Nephron (organoid): ENCODE results near the gene INCA1.

ENCODE experiments used
- H3K27ac Mint-ChIP-seq, 3 experiments: 2 replicates each; pipeline ENCODE4 v1.8.0; 2020; ENCODE audit warnings: mixed read lengths in 3 of 3, mild to moderate bottlenecking in 2 of 3, moderate library complexity in 1 of 3
- H3K27me3 Mint-ChIP-seq: 2 replicates; pipeline ENCODE4 v1.8.0; 2021; ENCODE audit warnings: low read depth, mild to moderate bottlenecking, moderate library complexity, mixed read lengths
- H3K36me3 Mint-ChIP-seq: 2 replicates; pipeline ENCODE4 v1.8.0; 2020; ENCODE audit warnings: low read depth, mixed read lengths
- H3K4me1 Mint-ChIP-seq: 2 replicates; pipeline ENCODE4 v1.8.0; 2020; ENCODE audit warnings: mixed read lengths
- H3K4me3 Mint-ChIP-seq, 3 experiments: 2 replicates each; pipeline ENCODE4 v1.8.0; 2020; ENCODE audit warnings: mild to moderate bottlenecking in 3 of 3, mixed read lengths in 3 of 3, moderate library complexity in 2 of 3
- H3K9me3 Mint-ChIP-seq: 2 replicates; pipeline ENCODE4 v1.8.0; 2020; ENCODE audit warnings: mixed read lengths
- CTCF ChIP-seq, 3 experiments: fragments of 200-600 bp; sonication (generic); IDR thresholded peaks; one replicate each; pipeline ENCODE4 v1.5.0; 2021; ENCODE audit warnings: antibody characterized with exemption in 3 of 3; ENCODE audit not compliant: unreplicated experiment in 3 of 3

INCA1 gene

GRCh38 chr17:4967539-4968485, 29.5 kb downstream of the INCA1 start, which contains the start of gene SPAG7:
Gene SPAG7, minus strand, starts transcription at chr17:4967817. Its CDS starts 13 bp downstream, at chr17:4967804.
- no peak for TF ChIP-seq CTCF (IDR thresholded peaks at IDR 0.05; ENCODE audit: unreplicated experiment in 3 of 3)
- Mint-ChIP-seq H3K36me3 (peaks cover 22% of the 10 kb centered on the region), H3K4me3 (no peak within 1 kb of the TSS), H3K9me3 (no peaks in the 10 kb centered on the region), H3K27ac (peak within 1 kb of the TSS in 2 of 3 experiments; percentile 93 to 94), H3K27me3 (no peaks in the 10 kb centered on the region), H3K4me1 (peaks cover 29% of the 10 kb centered on the region)

- TF ChIP-seq CTCF (IDR thresholded peaks at IDR 0.05; ENCODE audit: unreplicated experiment in 3 of 3), result no peak
- Mint-ChIP-seq H3K36me3 (peaks cover 19% of the 10 kb centered on the region), H3K27me3 (no peaks in the 10 kb centered on the region), H3K4me3 (no peak overlapping the region), H3K27ac (peak overlapping the region in 1 of 3 experiments; percentile 94), H3K4me1 (peaks cover 29% of the 10 kb centered on the region), H3K9me3 (no peaks in the 10 kb centered on the region)
Measured at GRCh38 chr17:4966844-4967538, 30.3 kb downstream of the INCA1 start.

- TF ChIP-seq CTCF (IDR thresholded peaks at IDR 0.05; ENCODE audit: unreplicated experiment in 3 of 3), result no peak
- H3K27me3 Mint-ChIP-seq, result no peaks in the 10 kb centered on the region
Measured at GRCh38 chr17:4965311-4965986, 31.9 kb downstream of the INCA1 start.

GRCh38 chr17:4960279-4960922, 36.9 kb downstream of the INCA1 start:
- no peaks in the 10 kb centered on the region for H3K27me3 Mint-ChIP-seq

More at GRCh38 chr17:4965311-4965986, 31.9 kb downstream of the INCA1 start:
- Mint-ChIP-seq H3K27ac (peak overlapping the region in 2 of 3 experiments; percentile 12 to 31), H3K36me3 (peaks cover 21% of the 10 kb centered on the region), H3K4me1 (peaks cover 27% of the 10 kb centered on the region), H3K9me3 (no peaks in the 10 kb centered on the region), H3K4me3 (peak overlapping the region; percentile 50 to 63 (median 53))

More at GRCh38 chr17:4960279-4960922, 36.9 kb downstream of the INCA1 start:
- no peak overlapping the region for H3K4me3 Mint-ChIP-seq
- H3K9me3 Mint-ChIP-seq, result no peaks in the 10 kb centered on the region
- no peak for TF ChIP-seq CTCF (IDR thresholded peaks at IDR 0.05; ENCODE audit: unreplicated experiment in 3 of 3)
- H3K27ac Mint-ChIP-seq, result peak overlapping the region in 2 of 3 experiments; percentile 18 to 54
- H3K4me1 Mint-ChIP-seq, result peaks cover 32% of the 10 kb centered on the region
- peaks cover 44% of the 10 kb centered on the region for H3K36me3 Mint-ChIP-seq
